Midbrain (tissue), 1 donor: ENCODE measurements around the gene NUP210L.
"Not testable (repeated sequence)": the region's sequence is repeated elsewhere in the genome, so short reads cannot be mapped to it uniquely, and the experiment has no call there.

ENCODE experiments used
- DNase-seq: peaks from one replicate; lab custom pipeline; 2025; lab: John Stamatoyannopoulos, UW

The NUP210L gene

GRCh38 chr1:154170547-154171222 lies 15.8 kb upstream of the NUP210L start:
- DNase-seq = no peak

GRCh38 chr1:154167461-154167860 lies 12.6 kb upstream of the NUP210L start:
- DNase-seq = no peak

- no peak for DNase-seq
These were observed 11.3 kb upstream of the NUP210L start for GRCh38 chr1:154166207-154166606.

GRCh38 chr1:154159554-154159953 lies 4.7 kb upstream of the NUP210L start:
- DNase-seq = no peak

- no peak for DNase-seq
These were observed 3.6 kb upstream of the NUP210L start for GRCh38 chr1:154158307-154159125.

- DNase-seq = no peak
These were observed 2.8 kb upstream of the NUP210L start for GRCh38 chr1:154157520-154158306.

GRCh38 chr1:154155251-154155650 lies 378 bp upstream of the NUP210L start:
- DNase-seq = no peak

GRCh38 chr1:154154053-154154452 lies 820 bp downstream of the NUP210L start:
- DNase-seq = no peak

GRCh38 chr1:154151311-154151710 lies 3.6 kb downstream of the NUP210L start:
- DNase-seq = no peak

GRCh38 chr1:154148807-154149206 lies 6.1 kb downstream of the NUP210L start:
- DNase-seq = no peak

- DNase-seq = not testable (repeated sequence)
These were observed 7.4 kb downstream of the NUP210L start for GRCh38 chr1:154147505-154147904.

GRCh38 chr1:154145986-154146385 lies 8.9 kb downstream of the NUP210L start:
- no peak for DNase-seq

GRCh38 chr1:154142358-154142757 lies 12.5 kb downstream of the NUP210L start:
- DNase-seq = no peak

GRCh38 chr1:154141240-154141639 lies 13.6 kb downstream of the NUP210L start:
- no peak for DNase-seq

GRCh38 chr1:154137888-154138287 lies 17.0 kb downstream of the NUP210L start:
- DNase-seq = no peak

GRCh38 chr1:154133256-154133655 lies 21.6 kb downstream of the NUP210L start:
- DNase-seq = no peak

GRCh38 chr1:154129391-154129970 lies 25.4 kb downstream of the NUP210L start:
- DNase-seq = no peak

GRCh38 chr1:154123205-154123604 lies 31.7 kb downstream of the NUP210L start:
- not testable (repeated sequence) for DNase-seq

- DNase-seq = no peak
These were observed 37.2 kb downstream of the NUP210L start for GRCh38 chr1:154117642-154118041.

- no peak for DNase-seq
These were observed 39.7 kb downstream of the NUP210L start for GRCh38 chr1:154115180-154115579.

GRCh38 chr1:154104433-154105082 lies 50.3 kb downstream of the NUP210L start:
- no peak for DNase-seq

- DNase-seq = not testable (repeated sequence)
These were observed 54.7 kb downstream of the NUP210L start for GRCh38 chr1:154100141-154100540.
